ENCODE results near the gene FKBP5. TPM values are rescaled to one million over a fixed set of nuclear protein-coding genes. Genes with fewer than 3 reads are reported as not detected.
"Not testable (repeated sequence)": the region's sequence is repeated elsewhere in the genome, so short reads cannot be mapped to it uniquely, and the experiment has no call there.

FKBP5 gene
- polyA plus RNA-seq (ENCODE audit: insufficient read depth in 1 of 5, insufficient read length in 5 of 5, low replicate concordance in 1 of 5) = 10 to 100 TPM; 15.8 to 19.5 (median 16.6) TPM
- long read RNA-seq, donor 1, partial matches to known transcripts = 0 of 3 reads
- long read RNA-seq, donor 1, other reads (novel, unspliced or antisense) = 0 of 3 reads
- long read RNA-seq, donor 2, partial matches to known transcripts = 0 of 3 reads
- long read RNA-seq, donor 2, other reads (novel, unspliced or antisense) = 0 of 3 reads
- long read RNA-seq, donor 3, partial matches to known transcripts = 0 of 4 reads
- long read RNA-seq, donor 3, other reads (novel, unspliced or antisense) = 0 of 4 reads
- long read RNA-seq, donor 4, partial matches to known transcripts = 0 of 3 reads
- long read RNA-seq, donor 4, other reads (novel, unspliced or antisense) = 0 of 3 reads
- long read RNA-seq, donor 5, partial matches to known transcripts = 0 of 2 reads
- long read RNA-seq, donor 5, other reads (novel, unspliced or antisense) = 0 of 2 reads
- long read RNA-seq, donor 6, transcript FKBP5-201 (11 exons, 3,772 nt) = major isoform, 7 of 7 reads
- long read RNA-seq, donor 6, partial matches to known transcripts = 0 of 7 reads
- long read RNA-seq, donor 6, other reads (novel, unspliced or antisense) = 0 of 7 reads
- long read RNA-seq, donor 7, partial matches to known transcripts = 0 of 2 reads
- long read RNA-seq, donor 7, other reads (novel, unspliced or antisense) = 0 of 2 reads
- long read RNA-seq, donor 8, partial matches to known transcripts = 10 of 12 reads
- long read RNA-seq, donor 8, other reads (novel, unspliced or antisense) = 0 of 12 reads

DNA sequence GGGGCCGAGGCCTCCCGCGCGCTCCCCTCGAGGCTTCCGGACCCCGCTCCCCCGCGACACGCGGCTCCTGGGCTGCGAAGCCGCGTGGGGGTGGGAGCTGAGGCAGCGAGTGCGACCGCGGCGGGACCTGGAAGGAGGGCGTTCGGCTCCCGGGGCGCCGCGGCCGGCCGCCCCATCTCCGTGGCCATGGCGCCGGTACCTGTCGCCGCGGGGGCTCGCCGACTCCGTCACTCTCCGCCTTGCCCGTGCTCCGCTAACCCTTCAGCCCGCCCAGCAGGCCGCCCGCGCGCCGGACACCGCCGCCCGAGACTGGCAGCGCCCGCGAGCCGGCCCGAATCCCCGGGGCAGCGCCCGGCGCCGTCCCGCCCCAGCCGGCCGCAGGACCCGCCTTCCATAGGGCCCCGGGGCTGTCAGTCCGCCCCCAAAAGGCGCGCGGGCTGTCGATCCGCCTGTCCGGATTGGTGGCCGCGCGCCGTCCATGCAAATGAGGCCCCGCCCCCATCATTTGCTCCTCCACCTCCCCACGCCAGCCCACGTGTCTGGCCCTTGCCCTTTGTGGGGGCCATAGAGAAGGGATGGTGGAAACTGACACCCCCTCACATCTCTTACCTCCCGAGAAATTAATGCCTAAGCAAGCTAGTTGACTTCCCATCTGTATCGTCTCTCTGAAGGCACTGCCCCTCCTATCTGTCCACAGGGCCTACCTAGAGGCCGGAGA, at the start of gene FKBP5:
FKBP5 (minus strand) TSS at position 311 of the 718 bp plus-strand sequence. CDS start 46,091 bp downstream, outside the sequence.
- DNase-seq = peak; percentile 73 to 79

- peak; percentile 56 to 72 for DNase-seq
Measured at GRCh38 chr6:35737413-35738211, 48.9 kb upstream of the FKBP5 start.

DNA sequence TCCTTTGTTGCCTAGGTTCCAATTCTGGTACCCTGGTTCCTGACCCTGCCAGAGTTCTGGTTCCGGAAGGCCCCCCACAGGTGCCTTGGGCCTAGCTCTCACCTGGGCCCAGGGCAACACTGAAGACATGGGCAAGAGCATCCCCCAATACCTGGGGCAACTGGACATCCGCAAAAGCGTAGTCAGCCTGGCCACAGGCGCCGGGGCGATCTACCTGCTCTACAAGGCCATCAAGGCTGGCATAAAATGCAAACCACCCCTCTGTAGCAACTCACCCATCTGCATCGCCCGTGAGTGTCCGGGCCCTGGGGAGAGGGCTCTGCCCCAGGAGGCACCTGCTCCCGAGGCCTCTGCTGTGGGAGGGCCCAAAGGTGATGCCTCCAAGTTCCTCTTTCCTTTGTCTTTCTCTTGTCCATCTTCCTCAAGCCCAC, 48.3 kb upstream of the FKBP5 start, which contains the start of gene ARMC12:
ARMC12 (plus strand) TSS at position 51 of the 431 bp plus-strand sequence; CDS start at position 128, 77 bp downstream.
- DNase-seq = no peak

DNA sequence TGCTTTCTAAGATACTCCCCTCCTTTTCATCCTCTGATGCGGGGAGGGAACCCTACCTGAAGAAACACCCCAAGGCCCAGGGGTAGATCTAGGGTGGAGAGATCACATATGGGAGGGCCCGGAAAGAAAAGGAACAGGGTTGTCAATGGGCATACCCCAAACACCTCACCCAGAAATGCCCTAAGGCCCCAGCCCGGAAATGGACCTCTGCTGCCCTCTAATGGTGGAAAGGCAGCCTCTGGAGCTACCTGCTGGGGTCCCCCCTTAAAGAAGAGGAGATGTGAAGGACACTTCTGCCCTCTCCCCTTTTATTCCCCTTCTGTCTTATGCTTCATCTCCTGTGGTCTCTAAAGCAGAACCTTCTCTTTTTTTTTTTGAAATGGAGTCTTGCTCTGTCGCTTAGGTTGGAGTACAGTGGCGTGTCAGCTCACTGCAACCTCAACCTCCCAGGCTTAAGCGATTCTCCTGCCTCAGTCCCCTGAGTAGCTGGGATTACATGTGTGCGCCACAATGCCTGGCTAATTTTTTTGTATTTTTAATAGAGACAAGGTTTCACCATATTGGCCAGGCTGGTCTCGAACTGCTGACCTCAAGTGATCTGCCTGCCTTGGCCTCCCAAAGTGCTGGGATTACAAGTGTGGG, 47.7 kb upstream of the FKBP5 start:
- DNase-seq = peak in 1 of 2 donors; percentile 55

DNA sequence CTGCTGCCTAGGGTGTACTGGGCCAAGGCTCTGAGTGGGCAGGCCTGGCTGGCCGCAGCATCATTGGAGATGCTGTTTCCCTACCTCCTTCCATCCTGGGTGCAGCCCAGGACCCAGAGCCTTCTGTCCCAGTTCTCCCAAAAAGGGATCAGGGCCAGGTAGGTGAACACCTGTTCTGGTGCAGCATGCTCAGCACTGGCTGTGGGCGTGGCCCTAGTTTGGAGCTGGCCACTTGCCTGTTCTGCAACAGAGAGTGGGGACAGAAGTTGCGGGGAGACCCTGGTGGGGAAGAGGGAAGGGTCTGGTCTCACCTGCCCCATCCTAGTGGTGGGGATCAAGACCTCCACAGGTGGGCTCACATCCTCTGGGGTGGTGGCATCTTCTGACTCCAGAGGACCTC, 46.7 kb upstream of the FKBP5 start:
- no peak for DNase-seq

DNA sequence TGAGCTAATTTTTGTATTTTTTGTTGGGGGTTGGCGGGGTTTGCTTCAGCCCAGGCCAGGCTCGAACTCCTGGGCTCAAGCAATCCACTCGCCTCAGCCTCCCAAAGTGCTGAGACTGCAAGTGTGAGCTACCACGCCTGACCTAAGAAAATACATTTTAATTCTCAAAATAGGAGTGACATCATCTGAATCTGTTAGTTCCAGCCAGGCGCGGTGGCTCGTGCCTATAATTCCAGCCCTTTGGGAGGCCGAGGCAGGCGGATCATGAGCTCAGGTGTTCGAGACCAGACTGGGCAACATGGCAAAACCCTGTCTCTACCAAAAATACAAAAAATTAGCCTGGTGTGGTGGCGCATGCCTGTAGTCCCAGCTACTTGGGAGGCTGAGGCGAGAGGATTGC, 45.6 kb upstream of the FKBP5 start:
- not testable (repeated sequence) for DNase-seq

DNA sequence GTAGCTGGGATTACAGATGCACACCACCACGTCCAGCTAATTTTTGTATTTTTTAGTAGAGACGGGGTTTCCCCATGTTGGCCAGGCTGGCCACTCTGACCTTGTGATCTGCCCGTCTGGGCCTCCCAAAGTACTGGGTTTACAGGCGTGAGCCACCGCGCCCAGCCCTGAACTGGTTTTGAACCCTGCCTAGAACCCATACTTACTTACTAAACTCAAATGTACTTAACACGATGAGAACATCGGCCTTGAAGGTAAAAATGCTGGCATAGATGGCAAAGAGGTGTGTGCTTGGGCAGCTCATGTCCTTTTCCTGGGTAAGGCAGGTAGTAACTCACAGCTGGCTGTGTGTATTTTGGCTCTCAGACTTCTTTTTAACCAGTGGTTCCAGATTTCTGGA, 44.9 kb upstream of the FKBP5 start:
- no peak for DNase-seq

DNA sequence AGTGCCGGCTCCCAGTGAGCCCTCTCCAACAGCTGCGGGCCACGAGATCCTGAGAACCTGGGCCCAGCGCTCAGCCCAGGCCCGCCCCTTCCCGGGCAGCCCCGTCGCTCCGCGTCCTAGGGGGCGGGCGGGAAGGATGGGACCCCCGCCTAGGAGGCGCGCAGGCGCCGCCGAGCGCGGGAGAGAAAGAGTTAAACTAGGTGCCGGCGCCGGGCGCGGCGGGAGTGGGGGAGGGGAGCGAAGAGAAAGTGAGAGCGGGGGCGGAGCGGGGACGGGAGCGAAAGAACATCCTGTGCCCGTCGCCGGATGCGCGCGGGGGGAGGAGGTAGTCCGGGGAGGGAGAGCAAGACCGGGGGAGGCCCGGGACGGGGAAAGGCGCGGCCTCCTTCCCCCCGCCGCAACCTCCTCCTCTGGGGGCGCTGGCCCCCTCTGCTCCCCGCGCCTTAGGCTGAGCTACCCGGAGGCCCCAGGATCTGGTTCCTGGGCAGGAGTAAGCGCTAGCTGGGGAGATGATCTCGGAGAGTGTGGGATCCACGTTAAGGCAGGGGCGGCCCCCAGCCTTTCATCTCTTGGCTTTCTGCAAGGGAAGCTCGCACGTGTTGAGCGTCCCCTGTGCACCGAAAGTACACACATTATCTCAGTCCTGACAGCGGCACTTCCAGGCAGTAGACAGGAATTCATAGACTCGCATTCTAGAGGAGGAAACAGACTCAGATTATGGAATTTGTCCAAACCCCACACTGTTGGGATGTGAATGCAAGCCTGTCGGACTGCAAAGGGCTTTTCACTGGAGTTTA, 43.2 kb upstream of the FKBP5 start:
- DNase-seq = peak; percentile 81 to 88

DNA sequence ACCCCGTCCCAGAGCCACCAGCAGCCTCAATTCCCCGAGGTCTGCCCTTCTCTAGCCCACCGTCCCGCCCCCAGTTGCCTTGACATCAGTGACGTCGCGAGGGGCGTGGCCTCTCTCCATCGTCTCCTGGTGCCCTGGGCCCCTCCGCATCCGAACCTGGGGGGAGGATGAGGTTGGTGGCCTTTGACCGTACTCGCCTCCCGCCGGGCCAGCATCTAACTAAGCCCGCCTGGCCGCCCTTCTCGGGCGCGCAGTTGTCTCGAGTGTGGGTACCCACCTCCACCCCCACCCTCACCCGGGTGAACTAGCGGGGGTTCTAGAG, 42.7 kb upstream of the FKBP5 start:
- peak; percentile 87 for DNase-seq

DNA sequence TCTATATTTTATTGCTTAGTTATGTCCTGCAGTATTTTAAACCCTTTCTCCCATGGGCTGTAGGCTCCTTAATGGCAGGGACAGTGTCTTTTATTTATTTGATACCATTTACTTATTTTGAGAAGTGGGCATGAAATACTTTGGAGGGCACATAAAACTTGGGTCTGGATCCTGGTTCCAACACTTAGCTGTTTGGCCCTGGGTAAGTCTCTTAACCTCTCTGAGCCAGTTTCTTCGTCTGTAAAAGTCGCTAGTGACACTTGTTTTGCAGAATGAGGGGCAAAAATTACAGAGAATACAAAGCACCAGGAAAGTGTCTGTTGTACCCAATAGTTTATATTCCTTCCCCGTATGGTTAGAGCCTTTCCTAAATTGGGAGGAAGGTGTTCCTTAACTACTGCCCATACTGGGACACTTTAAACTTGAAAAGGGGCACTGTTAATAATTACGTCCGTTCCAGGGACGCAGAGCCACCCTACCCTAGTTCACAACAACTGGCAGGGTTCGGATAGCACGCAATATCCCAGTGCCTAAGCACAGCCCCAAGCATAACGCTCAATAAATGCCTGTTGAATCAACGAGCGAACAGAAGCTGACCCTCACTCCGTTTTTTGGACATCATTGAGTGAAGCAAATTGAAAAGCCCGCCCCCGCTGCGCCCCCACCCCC, 42.2 kb upstream of the FKBP5 start:
- DNase-seq = no peak

GRCh38 chr6:35729722-35730121, 41.0 kb upstream of the FKBP5 start:
- no peak for DNase-seq

DNA sequence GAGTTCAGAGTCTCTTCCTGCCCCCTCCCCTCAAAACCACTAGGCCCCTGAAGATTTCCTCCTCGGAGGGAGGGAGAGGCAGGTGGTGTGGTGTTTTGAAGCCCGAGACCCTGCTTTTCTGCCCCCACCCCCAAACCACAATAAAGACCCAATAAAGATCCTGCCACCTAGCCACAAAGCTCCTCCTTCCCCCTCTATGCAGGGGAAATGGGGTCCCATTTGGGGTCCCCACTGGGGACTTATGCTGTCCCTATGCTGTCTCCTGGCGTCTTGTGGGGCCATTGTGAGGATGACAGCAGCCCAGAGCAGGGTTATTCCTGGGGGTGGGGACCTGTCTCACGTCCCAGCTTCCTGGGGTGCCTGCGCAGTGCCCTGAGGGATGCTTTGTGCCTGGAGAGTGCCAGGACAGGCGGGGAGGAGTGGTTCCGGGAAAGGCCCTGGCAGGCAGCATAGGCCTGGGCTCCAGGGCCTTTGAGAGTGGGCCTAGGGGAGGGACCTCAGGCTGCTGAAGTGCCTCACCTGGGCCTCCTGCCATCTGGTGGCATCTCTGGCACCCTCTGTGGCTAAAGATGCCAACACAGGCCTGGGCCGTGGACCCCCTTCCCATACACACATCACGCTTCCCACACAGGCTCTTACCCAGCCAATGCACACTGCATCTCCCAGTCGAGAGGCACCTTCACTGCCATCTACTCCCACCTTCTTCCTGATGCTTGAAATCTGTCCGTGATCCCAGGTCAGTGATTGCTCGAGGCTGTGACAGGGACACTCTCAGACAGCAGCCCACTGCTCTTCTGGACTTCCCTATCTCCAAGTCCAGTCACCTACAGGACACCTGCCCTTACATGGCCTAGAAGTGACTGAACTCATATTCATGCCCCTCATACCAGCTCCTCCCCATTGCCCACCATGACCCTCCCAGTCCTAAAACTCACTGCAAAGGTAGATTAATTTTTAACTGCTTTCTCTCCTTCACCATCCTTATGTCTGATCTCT, 40.3 kb upstream of the FKBP5 start:
- no peak for DNase-seq

DNA sequence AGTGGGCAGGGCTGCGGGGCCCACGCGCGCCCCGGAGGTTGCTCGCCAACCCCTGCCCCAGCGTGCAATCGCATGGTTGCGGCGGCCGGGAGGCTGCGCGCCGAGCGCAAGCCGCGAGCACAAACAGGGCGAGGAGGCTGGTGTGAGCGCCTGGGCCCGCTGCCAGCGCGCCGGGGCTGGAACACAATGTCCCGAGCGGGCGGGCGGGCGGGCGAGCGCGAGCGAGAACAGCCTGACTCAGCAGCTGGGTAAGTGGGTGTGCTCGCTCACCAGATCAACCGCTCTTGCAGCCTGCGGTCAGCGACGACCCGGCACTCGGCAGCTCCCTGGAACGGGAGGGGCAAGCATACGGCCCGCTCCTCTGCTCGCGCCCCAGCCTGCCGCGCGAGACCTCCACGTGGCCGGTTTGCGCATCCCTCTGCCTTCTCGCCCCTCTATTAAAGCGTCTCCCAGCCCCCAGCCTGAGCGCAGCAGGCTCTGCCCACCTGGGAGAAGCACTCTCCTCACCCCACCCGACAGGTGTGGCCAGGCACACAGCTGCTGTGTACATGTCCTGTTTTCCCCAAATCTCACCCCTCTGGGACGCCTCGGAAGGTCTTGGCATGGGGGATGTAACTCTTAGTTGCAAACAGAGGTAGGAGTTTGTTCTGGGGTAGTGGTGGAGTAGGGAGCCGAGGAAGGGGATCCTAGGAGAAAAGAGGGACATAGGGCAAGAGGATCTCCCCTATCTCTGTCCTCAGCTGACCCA, 39.4 kb upstream of the FKBP5 start:
- DNase-seq = peak; percentile 86 to 91

DNA sequence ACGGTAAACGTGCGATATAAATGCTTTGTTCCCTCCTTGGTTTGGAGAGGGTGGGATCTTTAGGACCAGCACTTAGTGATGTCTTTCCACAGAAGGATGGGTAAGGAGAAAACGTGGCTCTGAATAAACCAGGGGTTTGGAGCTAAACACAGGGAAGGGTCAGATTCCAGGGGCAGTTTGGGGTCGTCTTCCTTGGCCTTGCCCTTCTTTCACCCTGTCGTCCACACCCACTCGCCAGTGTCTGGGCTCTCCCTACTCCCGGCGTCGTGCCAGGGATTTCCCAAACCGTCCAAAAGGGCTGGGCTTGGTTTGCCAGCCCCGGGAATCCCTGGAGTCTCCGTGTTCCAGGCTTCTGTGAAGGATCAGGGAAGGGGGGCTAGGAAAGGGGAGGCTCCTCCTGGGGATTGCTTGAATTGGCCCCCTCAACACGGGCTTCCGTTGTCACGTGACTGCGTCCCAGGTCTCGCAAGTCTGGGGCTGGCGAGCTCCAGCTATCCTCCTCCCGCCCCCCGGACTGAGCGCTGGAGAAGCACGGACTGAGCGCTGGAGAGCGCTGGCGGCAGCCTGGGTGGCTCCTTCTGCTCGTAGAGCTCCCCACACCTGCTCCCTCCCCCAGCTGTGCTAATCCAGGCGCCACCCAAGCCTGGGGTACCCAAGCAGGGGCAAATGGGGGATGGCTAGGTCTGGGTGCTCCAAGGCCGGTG, 38.7 kb upstream of the FKBP5 start:
- peak; percentile 66 to 80 for DNase-seq

DNA sequence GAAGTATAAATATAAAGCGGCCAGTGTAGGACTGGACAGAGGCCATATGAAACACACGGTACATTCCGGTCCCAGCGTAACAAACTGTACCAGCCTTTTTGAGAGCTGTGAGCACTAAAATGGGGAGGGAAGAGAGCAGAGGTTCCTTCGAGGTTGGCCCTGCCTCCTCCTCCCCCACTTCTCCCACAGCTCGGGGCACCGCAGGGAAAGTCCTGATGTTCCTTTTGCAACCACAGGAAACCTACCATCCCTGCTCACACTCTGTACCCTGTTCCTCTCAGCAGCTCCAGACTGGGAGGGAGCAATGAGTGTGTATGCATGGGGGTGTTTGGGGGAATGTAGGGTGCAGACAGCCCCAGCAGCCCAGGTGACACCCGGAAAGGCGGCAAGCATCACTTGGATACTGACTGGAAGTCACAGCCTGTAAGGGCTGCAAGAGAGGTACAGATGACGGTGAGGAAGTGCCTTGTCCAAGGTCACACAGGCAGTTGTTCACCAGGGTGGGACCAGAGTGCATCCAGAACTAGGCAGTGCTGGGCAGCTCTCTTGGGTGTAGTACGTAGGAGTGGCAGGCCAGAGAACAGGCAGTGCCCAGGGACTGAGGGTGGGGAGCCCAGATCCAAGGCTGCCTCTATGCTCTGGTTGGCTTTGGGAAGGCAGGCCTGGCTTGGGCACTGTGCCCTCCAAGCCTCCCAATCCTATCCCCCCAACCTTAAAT, 37.2 kb upstream of the FKBP5 start:
- DNase-seq = no peak
